Measurements from ENCODE around the gene PSTPIP1. TPM values are rescaled to one million over a fixed set of nuclear protein-coding genes. Genes with fewer than 3 reads are reported as not detected.

Gene PSTPIP1
- total and polyA plus RNA-seq, 9 of the 15 experiments (the other 6 are each of a cell fraction or from before 2014, with no cell fraction given): not detected

GRCh38 chr15:77064539-77065308 lies 69.8 kb downstream of the PSTPIP1 start (continued):
- TF ChIP-seq TOE1 (IDR thresholded peaks at IDR 0.05; ENCODE audit: borderline replicate concordance): no peak
- no peak for TF ChIP-seq TOE1 (CRISPR knock-in tag; IDR thresholded peaks at IDR 0.05; ENCODE audit: borderline replicate concordance, low read depth)
- no peak for TF ChIP-seq TCF3 (CRISPR knock-in tag; IDR thresholded peaks at IDR 0.05)
- TF ChIP-seq SMAD3 (CRISPR knock-in tag; conservative IDR thresholded peaks at IDR 0.05): no peak
- TF ChIP-seq CTCF (IDR thresholded peaks at IDR 0.05 in 2 of 3, conservative IDR thresholded peaks at IDR 0.05 in 1 of 3; ENCODE audit: insufficient read depth in 2 of 3, low read depth in 1 of 3, low read length in 3 of 3): peak in 1 of 3 experiments; percentile 14; a peak in 1 of 6 replicates
- TF ChIP-seq HDAC2 (IDR thresholded peaks at IDR 0.05): no peak
- TF ChIP-seq ZNF197 (CRISPR knock-in tag; IDR thresholded peaks at IDR 0.05; ENCODE audit: low read depth): no peak
- no peak for TF ChIP-seq ZKSCAN3 (CRISPR knock-in tag; IDR thresholded peaks at IDR 0.05)
- TF ChIP-seq FOXK2 (conservative IDR thresholded peaks at IDR 0.05 in 1 of 2, IDR thresholded peaks at IDR 0.05 in 1 of 2; ENCODE audit: low read depth in 2 of 2): peak in 1 of 2 experiments; percentile 42; a peak in 2 of 4 replicates
- 0 out of 2 replicates have a peak, but pooled peaks have one; percentile 6 for TF ChIP-seq KAT7 (CRISPR knock-in tag; IDR thresholded peaks at IDR 0.05; ENCODE audit: borderline replicate concordance)
- no peak for TF ChIP-seq FOXA3 (CRISPR knock-in tag; conservative IDR thresholded peaks at IDR 0.05 in 1 of 2, IDR thresholded peaks at IDR 0.05 in 1 of 2)
- TF ChIP-seq PHB2 (IDR thresholded peaks at IDR 0.05; ENCODE audit: low read depth): no peak
- no peak for TF ChIP-seq UBTF (IDR thresholded peaks at IDR 0.05; ENCODE audit: borderline replicate concordance in 1 of 2, low read depth in 2 of 2, low read length in 2 of 2)
- TF ChIP-seq NR0B1 (IDR thresholded peaks at IDR 0.05; ENCODE audit: partially characterized antibody): no peak
- TF ChIP-seq ZNF3 (CRISPR knock-in tag; IDR thresholded peaks at IDR 0.05): no peak
- no peak for TF ChIP-seq NBN (IDR thresholded peaks at IDR 0.05; ENCODE audit: low read depth)
- no peak for TF ChIP-seq ZFP36 (IDR thresholded peaks at IDR 0.05; ENCODE audit: low read depth, low read length, partially characterized antibody)
- TF ChIP-seq CREB3L1 (IDR thresholded peaks at IDR 0.05; ENCODE audit: borderline replicate concordance, low read depth): no peak
- TF ChIP-seq CHD1 (IDR thresholded peaks at IDR 0.05; ENCODE audit: low read length): no peak
- 0 out of 2 replicates have a peak, but pooled peaks have one; percentile 49 for TF ChIP-seq ZNF584 (CRISPR knock-in tag; IDR thresholded peaks at IDR 0.05; ENCODE audit: low read depth)
- no peak for TF ChIP-seq NCOA6 (IDR thresholded peaks at IDR 0.05)

Measured in K562 (cell line).